Measurements from ENCODE around the gene EHD2.
"Not testable (repeated sequence)": the region's sequence is repeated elsewhere in the genome, so short reads cannot be mapped to it uniquely, and the experiment has no call there.

EHD2 gene

DNA sequence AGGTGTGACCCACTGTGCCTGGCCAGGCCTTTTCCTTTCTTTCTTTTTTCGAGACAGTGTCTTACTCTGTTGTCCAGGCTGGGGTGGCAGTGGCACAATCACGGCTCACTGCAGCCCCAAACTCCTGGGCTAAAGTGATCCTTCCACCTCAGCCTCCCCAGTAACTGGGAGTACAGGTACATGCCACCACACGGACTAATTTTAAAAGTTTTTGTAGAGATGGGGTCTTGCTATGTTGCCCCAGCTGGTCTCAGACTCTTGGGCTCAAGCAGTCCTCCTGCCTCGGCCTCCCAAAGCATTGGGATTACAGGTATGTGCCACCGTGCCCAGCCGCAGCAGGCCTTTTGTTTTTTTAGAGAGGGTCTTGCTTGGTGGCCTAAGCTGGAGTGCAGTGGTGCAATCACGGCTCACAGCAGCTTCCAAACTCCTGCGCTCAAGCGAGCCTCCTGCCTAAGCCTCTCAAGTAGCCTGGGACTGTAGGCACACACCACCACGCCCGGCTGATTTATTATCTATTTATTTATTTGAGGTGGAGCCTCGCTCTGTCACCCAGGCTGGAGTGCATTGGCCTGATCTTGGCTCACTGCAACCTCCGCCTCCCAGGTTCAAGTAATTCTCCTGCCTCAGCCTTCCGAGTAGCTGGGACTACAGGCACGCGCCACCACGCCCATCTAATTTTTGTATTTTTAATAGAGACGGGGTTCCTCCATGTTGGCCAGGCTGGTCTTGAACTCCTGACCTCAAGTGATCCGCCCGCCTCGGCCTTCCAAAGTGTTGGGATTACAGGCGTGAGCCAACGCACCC lies 64.2 kb downstream of the EHD2 start:
- DNase-seq = not testable (repeated sequence)

DNA sequence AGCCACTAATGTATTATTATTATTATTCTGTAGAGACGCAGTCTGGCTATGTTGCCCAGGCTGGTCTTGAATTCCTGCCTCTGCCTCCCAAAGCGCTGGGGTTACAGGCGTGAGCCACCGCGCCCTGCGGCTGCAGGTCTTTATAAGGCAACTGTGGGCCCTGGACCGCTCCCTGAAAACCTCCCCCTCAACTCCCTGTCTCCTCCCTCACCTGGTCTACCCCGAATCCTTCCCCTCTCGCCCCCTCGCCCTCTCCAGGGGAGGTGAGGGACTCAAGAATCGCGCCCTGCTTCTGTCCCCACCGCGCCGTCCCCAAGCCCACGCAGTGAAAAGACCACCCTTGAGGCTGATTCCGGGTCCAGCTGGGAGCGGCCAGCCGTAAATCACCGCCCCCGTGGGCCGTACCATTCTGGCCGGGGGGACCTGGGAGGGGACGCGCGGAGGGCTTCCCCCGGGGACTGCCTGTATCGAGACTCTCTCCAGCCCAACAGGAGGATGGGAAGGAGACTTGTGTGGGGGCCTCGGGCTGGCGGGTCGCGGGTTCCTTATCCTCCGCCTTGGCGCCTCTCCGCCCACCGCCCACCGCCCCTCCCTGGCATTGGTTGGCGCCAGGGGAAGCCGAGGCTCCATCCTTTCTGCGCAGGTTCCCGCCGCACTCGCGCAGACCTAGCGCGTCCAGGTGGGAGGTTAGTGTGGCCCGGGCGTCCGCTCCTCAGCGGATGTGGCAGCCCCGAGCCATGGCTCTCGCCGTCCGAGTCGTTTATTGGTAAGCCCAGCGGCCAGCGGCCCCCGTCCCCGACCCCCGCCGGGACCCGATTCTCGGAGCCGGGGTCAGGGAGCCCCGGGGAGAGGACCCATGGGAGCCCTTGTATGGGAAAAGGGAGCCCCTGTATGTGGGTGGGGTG lies 65.1 kb downstream of the EHD2 start, which contains the start of gene SELENOW:
Gene SELENOW (plus strand): TSS at position 655 of the 905 bp plus-strand sequence. CDS start 83 bp downstream, at position 738.
- peak; percentile 84 for DNase-seq

DNA sequence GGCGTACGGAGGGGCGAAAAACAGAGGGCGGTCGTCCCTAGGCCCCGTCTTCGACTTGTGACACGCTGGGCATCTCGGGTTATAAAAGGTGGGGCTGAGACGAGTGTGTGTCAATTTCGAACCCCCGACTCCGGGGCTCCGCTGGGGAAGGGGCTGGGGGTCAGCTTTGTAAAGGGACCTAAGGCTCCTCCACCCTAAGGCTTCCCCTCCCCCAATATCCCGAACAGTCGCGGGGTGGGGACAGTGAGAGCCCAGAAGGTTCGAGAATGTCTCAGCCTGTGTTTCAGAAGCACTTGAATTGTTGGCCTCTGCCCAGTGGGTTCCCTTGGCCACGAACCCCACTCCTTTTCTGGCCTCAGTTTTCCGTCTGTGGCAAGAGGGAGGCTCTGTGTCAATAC lies 65.7 kb downstream of the EHD2 start:
- no peak for DNase-seq

DNA sequence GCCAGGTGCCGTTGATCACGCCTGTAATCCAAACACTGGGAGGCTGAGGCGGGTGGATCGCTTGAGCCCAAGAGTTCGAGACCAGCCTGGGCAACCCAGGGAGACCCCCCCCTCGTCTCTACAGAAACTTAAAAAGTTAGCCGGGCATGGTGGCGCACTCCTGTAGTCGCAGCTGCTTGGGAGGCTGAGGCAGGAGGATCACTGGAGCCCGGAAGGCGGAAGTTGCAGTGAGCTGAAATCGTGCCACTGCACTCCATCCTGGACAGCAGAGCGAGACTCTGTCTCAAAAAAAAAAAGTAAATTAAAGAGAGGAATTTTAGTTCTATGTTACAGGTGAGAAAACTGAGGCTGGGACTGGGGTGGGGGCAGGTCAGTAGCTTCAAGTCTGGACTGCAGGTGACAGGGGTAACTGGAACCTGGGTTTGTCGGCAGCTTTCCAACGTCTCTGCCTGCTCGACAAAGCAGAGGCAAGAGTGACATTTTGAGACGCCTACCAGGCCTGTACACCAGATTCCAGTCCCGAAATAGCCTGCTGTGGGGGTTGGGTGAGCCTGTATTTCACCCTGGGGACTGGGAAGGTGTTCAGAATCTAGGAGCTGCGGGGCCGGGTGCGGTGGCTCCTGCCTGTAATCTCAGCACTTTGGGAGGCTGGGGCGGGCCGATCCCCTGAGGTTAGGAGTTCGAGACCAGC lies 66.4 kb downstream of the EHD2 start:
- DNase-seq = no peak

DNA sequence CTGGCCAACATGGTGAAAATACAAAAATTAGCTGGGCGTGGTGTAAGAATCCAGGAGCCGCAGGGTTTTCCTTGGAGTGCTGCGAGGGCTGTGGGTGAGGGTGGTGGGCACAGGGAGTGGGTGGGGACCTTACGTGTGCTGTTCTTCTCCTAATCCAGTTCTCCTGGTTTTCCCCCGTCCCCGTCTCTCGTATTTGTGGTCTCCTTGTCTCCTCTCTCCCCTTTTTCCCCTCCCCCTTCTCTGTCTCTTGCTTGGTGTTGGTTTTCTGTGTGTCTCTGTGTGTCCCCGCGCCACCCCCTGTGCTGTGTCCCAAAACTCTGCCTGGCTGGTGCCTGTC lies 67.0 kb downstream of the EHD2 start:
- DNase-seq = no peak

DNA sequence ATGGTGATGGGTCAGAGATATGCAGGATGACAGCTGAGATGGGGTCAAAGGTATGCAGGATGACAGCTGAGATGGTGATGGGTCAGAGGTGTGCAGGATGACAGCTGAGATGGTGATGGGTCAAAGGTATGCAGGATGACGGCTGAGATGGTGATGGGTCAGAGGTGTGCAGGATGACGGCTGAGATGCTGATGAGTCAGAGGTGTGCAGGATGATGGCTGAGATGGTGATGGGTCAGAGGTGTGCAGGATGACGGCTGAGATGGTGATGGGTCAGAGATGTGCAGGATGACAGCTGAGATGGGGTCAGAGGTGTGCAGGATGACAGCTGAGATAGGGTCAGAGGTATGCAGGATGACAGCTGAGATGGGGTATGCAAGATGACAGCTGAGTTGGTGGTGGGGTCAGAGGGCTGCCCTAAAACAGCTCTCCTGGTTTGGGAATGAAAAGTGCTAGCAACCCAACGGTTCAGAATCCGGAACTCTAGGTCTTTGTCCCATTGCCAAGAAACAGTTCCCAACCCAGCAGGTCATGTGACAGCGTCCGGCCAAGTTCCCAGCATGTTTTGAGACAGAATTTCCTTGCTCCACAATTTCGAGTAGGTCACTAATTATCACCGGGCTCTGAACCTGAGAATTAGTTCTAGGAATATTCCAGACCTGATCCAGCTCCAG lies 68.5 kb downstream of the EHD2 start:
- DNase-seq = no peak

DNA sequence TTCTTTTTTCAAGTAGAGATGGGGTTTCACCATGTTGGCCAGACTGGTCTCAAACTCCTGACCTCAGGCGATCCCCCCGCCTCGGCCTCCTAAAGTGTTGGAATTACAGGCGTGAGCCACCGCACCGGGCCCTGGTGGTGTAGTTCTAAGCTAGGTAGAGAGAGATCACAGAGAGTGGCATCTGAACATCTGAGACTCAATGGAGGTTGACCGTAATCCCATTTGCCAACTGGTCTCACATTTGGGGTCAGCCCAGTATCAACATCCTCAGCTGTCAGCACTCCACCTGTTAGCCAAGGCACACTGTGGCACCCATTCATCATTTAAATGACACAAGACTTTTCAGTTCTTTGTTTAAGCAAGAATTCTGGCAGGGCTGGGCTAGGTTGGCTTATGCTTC lies 73.3 kb downstream of the EHD2 start:
- no peak for DNase-seq

DNA sequence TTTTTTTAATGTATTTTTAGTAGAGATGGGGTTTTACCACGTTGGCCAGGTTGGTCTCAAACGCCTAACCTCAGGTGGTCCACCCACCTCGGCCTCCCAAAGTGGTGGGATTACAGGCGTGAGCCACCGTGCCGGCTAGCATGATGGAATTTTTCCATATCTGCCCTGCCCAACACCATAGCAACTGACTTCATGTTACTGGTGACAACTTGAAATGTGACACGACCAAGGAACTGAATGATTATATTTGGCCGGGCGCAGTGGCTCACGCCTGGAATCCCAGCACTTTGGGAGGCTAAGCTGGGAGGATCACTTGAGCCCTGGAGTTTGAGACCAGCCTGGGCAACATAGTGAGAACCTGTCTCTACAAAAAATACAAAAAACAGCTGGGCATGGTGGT lies 74.1 kb downstream of the EHD2 start:
- DNase-seq = not testable (repeated sequence)

DNA sequence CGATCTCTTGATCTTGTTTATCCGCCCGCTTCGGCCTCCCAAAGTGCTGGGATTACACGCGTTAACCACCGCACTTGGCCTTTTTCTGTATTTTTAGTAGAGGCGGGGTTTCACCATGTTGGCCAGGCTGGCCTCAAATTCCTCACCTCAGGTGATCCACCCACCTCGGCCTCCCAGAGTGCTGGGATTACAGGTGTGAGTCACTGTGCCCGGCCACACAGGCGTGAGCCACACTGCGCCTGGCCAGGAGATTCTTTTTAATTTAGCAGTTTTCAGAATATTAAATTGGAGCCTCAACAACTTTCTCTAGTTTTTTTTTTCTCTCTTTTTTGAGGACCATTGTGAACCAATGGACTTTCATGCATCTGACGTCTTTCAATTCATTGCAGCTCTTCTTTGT lies 76.6 kb downstream of the EHD2 start:
- DNase-seq = not testable (repeated sequence)

DNA sequence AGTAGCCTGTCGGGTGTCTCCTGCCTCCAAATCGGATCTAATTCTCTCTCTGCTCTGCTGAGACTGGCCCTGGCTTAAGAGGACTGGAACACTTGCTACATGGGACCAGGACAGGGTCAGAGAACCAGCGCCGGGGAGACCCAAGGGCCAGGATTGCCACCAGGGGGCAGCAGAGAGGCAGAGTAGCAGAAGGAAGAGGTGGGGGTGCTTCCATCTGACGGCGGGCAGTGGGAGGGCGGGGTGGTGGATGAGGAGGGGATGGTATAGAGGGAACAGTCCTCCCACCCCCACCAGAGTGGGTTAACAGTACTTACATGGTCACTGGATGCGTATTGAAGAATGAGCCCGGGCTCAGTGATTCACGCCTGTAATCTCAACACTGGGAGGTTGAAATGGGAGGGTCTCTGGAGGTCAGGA lies 77.2 kb downstream of the EHD2 start:
- peak; percentile 75 for DNase-seq

DNA sequence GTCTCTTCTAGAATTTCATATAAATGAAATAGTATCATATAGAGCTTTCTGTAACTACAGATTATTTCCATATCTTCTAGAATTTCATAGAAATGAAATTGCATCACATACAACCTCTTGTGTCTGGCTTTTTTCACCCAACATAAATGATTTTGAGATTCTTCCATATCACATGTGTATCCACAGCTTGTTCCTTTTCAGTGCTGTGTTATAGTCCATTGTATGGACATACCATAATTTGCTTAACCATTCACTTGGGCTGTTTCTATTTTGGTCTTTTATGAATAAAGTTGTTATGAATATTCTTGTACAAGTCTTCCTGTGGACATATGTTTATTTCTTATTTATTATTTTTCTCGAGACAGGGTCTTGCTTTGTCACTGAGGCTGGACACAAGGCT lies 79.4 kb downstream of the EHD2 start:
- DNase-seq = no peak
